Stimulated activated CD8-positive, alpha-beta memory T cell treated with anti-CD3 and anti-CD28 coated beads, Interleukin-7, amount 100 ng/mL, for 24 hours (primary cell): ENCODE results near the gene DMBX1.

Source experiments
- DNase-seq: peaks from one replicate; pipeline ENCODE4 v3.0.0-alpha.2; 2020; ENCODE audit warnings: low read depth

Gene DMBX1

GRCh38 chr1:46483589-46483988 is 6.0 kb upstream of the DMBX1 start:
- DNase-seq: no peak

- no peak for DNase-seq
These were observed 4.7 kb upstream of the DMBX1 start for GRCh38 chr1:46484783-46485490.

DNA sequence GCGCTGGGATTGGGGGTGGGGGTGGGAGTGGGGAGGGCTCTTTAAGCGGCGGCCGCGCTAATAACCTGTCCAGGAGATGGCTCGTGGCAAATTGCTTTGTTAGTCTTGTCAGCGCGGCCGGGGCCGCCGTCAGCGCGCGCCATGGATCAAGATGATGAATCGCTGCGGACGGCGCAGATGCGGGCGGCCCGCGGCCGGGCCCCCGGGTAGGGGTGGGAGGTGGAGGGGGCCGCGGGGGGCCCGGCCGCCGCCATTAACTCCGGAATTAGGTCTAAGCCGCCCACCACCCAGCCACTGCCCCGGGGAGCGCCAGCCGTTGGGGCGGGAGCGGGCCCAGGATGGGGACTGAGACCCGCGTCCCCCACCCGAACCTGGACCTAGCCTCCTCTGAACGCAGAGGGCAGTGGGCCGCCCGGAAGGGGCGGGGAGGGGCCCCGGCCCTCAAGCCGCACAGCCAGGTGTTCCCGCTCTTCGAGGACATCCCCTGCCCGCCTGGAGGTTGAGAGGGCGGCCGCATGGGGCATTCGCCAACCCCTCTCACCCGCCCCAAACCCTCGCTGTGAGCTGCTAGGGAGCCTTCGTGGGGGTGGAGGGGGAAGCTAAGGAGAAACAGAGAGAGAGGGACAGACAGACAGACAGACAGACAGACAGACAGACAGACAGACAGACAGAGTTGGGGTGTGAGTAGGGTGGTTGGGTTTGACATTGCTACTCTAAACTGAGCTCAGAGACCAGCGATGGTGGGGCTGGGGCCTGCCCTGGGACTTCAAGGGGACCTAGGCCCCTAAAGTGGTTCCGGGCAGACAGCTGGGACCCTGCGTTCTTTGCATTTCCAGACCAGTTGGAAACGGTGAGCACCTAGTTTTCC is 3.8 kb upstream of the DMBX1 start:
- DNase-seq: no peak

DNA sequence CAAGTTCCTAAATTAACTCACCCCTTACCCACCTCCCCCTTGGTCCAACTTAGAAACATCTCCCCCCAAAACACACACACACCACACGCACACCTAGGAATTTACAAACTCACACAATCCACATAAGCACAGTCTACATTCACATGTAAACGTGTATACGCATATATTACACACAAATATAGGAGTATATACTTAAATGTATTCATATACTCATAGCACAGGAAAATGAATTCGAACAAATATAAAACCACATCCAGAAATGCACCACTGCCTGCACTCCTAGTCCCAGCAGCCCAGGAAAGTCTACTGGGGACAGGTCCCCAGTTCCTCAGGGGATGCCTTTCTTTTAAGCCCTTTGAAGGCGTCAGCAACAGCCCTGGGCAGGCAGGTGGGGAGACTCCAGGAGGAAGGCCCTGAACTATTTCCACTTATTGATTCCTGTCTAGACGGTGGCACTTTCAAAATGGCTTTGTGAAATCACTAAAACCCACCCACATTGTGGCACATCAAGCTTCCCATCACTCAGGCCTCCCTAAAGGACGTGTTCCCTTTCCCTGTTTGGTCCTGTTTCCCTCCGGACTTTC is 3.1 kb upstream of the DMBX1 start:
- no peak for DNase-seq

DNA sequence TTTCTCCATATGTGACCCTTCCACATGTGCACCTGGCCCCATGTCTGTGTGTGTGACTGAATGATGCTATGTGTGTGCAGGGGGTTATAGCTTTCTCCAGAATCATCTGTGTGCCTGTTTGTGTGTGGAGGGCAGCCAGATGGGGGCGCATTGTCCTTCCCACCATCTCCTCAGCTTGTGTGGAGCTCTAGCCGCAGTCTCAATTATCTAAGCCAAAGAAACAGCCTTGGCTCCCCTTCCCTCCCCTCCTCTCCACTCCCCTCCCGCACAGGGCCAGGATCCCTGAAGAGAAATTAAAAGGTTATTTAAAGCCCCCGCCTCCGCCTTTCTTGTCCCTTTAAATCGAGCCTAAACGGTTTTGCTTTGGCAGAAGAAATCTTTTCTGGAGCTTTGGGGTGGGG is 1.8 kb upstream of the DMBX1 start:
- DNase-seq: no peak

GRCh38 chr1:46488343-46489168 is 1.1 kb upstream of the DMBX1 start:
- DNase-seq: no peak

GRCh38 chr1:46489169-46489637 is 433 bp upstream of the DMBX1 start:
- DNase-seq: no peak

GRCh38 chr1:46490406-46490655 is 695 bp downstream of the DMBX1 start:
- no peak for DNase-seq

DNA sequence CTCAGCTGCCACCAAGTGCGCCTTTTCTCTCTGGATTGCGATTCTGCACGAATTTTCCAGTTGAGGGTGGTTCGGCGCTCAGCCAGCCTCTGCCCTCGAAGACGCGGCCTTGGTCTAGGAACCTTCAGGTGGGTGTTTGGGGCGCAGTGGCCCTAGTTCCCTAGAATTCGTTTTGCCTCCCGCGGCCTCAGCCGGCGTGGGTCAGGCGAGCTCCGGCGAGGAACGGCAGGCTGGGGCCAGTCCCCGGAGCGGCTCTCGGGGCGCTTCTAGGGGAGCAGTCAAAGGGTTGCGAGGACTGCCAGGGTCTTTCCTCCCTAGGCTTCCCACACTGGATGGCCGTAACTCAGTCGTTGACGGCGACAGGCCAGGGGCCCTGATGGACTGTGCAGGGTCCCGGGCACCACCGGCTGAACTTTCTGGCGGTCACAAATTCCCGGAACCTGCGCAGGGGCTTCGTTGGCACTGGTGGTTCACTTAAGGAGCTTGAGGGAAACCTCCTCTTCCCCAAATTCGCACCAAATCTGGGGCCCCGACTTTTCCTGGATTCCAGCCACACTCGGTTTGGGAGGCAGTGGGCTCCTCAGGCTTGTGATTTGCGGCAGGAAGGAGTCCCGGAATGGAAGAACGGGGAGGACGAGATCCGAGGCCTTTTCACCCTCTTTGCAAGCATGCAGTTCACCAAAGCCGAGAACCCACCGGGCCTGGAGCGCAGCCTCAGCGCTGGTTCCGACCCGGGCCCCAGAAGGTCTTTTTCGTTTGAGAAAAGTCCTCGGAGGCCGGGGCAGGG is 1.2 kb downstream of the DMBX1 start:
- DNase-seq: no peak

DNA sequence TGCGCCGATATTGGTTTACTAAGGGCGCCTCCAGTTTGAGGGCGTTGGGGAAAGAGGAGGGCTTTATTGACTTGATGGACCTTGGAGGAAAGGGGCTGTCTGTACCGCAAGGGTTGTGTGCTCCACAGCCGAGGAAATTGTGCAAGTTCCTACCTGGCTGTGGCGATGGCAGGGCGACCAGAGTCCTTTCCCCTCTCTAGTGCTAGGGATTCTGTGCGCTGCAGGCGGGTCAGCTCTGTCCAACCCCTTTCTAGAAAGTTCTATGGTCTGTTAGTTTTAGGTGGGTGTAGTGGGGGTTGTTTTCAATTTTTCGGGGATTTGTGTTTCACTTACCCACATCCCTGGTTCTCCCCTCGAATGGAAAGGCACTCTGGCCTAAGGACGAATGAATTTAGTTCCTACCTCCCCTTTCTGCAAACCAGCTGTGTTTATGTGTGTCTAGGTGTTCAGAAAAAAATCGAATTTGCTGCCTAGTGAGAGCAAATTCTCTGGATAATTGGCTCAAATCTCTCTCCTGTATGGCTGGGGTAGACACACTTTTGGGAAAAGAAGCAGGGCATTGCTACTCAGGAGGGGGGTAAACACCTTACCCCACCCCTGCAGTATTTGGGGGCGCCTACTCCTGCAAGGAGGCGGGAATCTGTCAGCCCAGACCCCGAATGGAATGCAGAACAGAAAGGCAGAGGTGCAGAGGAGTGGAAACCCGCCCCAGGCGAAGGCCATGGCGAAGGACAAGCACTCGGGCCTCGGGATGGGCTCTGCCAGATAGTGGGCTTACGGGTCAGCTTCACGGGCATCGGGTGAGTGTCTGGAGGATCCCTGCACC is 2.0 kb downstream of the DMBX1 start:
- DNase-seq: no peak

- DNase-seq: no peak
These were observed 2.7 kb downstream of the DMBX1 start for GRCh38 chr1:46492269-46492853.

GRCh38 chr1:46492871-46493270 is 3.2 kb downstream of the DMBX1 start:
- DNase-seq: no peak

DNA sequence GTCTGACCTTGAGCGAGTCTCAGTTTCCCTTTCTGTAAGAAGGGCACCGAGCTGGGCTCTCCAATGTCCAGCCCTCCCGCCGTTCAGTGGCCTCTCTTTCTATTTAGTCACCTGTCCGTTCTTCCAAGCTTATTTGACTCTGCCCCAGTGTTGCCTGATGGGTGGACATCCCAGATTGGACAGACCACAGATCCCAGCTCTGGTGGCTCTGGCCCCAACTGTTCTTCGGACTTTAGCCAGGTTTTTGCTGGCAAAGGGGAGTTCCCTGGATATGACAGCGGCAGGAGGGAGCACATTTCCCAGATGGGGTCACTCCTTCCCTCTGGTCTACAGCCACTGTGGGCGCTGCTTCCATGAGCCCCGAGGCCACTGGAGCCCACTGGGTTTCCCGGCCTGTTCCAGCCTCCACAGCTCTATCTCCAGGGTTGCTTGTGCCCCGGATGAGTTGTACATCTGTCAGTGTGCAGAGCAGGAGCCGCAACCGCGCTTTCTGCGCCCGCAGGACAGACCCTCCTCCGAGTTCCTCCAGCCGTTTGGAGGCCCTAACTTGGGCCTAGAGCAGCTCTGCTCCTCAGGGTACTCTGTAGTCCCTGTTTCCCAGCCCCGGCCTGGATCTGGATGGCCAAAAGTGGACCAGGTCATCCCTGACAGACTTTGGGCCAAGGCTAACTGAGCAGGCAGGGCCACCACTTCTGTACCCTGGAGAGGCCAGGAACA is 3.8 kb downstream of the DMBX1 start:
- DNase-seq: no peak

GRCh38 chr1:46494910-46495309 is 5.3 kb downstream of the DMBX1 start:
- DNase-seq: no peak

DNA sequence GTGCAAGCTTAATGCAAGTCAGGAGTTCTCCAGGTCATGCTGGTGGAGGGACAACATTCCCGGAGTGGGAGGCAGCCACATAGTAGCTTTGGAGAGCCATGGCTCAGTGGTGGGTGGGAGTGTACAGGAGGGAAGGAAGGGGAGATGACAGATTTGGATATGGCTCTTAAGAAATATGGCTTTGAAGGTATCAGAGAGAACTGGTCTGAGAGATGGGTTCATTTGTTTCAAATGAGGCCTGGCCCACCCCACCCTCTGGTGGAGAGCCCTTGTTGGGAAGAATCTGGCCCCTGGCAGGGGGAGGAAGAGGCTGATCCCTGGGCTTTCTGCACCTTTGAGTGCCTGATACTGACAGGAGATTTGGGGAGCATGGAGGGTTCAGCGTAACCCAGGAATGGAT is 6.1 kb downstream of the DMBX1 start:
- DNase-seq: no peak

DNA sequence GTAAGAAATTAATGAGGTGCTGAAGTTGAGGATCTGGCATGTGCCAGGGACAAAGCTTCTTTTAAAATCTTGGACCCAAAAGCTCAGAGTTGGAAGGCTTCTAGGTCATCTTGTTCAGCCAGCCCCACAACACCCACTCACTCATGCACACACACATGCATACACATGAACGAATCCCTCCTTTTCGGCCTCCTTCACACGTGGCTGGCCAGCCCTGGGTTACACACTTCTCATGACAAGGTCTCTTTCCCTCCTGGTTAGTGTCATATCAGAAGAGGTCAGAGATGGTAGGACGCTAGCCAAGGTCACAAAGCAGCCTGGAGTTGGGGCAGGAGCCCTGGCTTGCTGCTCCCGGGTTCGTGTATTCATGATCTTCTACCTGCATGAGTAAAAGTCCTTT is 6.9 kb downstream of the DMBX1 start:
- DNase-seq: no peak

DNA sequence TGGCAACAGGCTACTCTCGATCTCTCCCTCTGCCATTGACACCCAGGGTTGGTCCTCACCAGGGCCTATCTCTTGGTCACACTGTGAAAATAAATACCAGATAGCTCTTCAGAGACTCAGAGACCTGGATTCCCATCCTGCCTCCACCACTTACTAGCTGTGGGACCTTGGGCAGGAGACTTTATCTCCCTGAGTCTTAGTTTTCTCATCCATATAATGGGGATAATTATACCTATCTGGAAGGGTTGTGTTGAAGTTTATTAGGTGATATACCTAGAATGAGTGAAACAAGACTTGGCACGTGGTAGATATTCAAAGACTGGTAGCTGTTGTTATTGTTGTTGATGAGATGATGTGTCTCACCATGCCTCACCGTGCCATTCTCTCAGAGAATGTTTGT is 7.4 kb downstream of the DMBX1 start:
- no peak for DNase-seq

DNA sequence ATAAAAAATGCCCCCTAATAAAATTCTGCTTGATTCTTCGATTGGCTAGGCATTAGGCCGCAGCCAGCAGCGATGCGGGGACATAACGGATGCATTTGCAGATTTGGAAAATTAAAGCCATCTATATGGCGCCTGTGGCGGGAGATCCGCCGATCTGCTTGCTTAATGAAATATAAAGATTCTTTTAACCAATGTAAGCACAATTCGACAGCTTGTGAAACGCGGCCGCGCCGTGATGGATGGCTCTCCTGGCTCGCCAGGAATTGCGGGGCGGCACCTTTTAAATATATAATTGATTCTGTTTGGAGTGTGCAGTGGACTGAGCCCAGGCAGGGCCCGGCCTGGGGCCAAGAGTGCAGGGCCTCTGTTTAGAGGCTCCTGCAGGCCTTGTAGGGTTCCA is 8.0 kb downstream of the DMBX1 start:
- no peak for DNase-seq

- DNase-seq: no peak
These were observed 11.9 kb downstream of the DMBX1 start for GRCh38 chr1:46501528-46501927.

DNA sequence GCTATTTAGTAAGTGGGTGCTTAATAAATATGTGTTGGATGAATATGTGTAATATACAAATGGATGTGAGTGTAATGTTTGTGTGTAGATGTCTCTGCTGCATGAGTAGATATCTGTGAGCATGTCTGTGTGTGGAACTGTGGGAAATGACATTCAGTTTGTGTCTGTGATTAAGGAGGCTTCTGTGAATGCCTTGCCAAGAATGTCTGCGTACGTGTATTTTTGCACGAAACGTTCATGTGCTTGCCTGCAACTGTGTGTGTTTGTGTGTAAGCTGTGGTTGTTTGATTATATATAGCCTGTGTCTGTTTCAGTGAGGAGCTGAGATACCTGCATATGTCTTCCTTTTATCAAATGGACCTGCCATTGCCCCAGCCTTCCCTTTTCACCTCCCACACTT is 13.8 kb downstream of the DMBX1 start:
- DNase-seq: no peak
